GM18861 (cell line): ENCODE data around the gene TGDS.
"Not testable (repeated sequence)": the region's sequence is repeated elsewhere in the genome, so short reads cannot be mapped to it uniquely, and the experiment has no call there.

Source experiments
- ATAC-seq: cut with Tn5 transposase; IDR thresholded peaks from one replicate; pipeline ENCODE4 v1.9.1; 2021; ENCODE audit not compliant: unreplicated experiment

The TGDS gene

DNA sequence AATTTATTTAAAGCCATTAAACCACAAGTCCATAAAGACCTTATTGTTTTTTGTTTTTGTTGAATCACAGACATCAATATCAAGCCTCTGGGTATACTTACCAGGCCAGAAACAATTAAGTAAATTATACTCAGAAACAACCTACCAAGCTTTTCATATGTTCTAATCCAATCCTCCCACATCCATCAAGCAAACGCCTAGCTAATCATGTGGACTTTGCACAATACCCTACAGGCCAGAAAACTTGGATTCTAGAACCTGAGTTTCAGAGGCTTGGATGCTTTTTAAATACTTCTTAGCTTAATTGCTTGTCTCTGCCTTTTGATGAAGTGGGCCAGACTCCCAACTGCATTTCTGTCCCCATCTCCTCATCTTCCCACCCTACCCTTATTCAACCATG lies 39.9 kb downstream of the TGDS start:
- no peak for ATAC-seq

DNA sequence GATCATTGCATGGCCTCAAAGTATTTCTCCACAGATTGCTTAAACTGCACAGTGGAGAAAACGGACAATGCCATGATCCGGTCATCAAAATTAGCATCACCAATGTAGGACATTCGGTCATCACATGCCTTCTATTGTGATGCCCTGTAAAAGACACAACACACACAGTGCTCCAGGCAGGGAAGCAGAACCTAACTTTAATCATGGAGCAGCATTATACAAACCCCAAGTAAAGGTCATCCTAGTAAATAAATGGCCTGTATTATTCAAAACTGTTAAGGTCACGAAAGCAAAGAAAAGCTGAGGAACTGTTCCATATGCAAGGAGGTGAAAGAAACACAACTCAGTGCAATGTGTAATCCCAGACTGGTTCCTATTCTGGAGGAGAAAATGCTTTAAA lies 42.2 kb downstream of the TGDS start:
- no peak for ATAC-seq

DNA sequence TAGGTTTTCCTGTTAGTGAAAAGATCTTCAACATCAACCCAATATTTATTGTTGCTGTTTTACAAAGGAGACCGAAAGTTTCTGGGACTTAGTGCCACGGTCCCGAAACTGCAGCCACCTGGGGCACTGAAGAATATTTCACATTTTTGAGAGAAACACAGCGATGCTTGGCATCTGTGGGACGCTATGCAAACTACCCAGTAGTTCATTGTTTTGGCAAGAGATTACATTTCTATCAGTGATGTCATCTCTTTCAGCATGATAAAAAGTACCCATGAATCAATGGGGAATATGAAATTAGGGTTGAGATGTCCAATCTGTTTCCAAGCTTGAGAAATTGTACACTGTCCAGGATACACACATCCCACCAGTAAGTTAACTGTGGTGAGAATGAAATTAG lies 43.9 kb downstream of the TGDS start:
- no peak for ATAC-seq

DNA sequence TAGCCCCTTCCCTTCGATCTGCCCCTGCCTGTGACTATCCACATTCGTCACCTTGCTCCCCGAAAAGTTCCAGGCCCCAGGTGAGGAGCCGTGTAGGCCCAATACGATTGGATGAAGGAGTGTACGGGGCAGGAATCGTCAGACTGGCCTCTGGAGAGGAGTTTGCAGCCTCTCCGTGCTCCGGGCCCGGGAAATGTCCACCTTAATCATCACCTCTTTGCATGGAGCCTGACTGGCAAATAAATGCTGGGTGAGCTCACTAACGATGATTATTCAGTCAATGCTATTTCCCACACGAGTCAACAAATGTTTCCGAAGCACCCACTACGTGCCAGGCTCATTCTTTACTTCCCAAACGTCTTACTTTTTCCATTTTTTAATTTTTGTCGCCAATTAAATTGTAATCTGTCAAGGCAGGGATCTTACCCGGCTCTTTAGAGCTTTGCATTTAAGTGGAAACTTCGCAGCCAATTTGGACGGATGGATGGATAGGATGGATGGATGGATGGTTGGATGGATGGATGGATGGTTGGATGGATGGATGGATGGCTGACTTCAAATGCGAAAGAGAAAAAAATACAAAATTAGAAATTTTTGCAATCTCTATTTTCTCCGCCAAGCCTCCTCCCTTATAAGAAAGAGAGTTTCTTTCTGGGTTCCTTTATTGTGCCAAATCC lies 45.8 kb downstream of the TGDS start:
- peak; percentile 1 for ATAC-seq

DNA sequence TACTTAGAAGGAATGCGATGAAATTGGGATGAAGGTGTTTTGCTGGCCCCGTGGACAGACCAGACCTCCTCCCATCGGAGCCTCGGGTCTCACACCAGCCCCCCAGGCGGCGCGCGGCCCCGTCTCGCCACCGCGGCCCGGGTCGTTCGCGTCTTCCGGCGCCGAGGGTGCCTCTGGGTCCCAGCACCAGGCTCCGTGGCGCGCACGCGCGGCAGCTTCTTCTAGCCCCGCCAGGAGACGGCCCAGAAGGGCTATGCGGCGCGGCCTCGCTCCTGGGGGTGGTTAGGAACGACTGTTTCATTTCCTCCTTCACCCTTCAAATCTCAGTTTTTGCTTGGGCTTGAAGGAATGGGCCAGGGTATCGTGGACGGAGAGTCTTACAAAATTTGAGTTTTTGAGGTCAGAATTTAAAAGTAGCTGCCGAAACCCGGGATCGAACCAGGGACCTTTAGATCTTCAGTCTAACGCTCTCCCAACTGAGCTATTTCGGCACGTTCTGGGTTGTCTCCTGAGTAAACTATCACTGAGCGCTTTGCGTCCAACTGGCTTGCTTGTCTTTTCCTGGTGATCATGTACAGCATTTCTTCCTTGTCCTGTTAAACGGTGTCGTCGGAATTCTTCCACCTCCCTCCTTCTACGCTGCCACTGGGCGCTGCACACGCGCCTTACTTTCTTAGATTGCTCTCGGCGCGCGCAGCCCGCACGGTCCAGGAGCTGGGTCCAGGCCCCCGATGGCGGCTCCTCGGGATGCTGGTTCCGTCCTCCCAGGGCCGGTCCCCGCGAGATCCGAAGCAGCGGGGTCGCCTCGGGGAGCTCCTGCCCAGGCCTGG lies 46.5 kb downstream of the TGDS start:
- ATAC-seq: peak; percentile 84

DNA sequence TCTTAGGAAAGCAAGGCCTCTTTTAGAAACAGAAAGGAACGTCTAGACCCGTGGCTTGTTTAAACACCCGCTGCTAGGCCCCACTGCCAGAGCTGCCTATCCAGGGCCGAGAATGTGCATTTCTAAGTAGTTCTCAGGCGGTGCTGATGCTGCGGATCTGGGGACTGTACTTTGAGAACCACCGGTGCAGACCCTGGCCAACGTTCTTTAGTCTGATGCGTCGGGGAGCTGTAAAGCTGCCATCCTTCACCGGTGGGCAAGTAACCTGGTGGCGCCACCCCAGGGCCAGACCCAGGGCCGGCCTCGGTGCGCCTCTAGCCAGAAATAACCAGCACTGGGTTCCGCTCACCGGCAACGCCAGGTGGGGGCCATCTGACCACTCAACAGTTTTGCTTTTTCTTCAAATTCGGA lies 47.1 kb downstream of the TGDS start:
- peak; percentile 46 for ATAC-seq

DNA sequence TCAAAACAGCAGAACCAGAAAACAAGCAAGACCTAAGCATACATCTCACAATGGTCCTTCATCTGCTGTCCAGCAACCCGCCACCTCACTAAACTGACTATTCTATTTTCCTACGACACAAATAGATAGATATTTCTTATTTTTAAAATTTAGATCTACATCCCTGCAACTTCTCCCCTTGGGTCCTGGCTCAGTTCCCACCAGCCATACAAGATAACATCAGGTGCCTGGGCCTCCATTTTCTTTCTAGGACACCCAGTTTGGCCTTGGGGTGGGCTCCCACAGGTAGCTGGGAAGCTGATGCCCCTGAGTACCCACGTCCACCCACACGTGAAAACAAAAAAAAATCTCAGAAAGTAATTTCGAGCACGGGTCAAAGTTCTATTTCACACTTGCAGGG lies 47.6 kb downstream of the TGDS start:
- ATAC-seq: no peak

DNA sequence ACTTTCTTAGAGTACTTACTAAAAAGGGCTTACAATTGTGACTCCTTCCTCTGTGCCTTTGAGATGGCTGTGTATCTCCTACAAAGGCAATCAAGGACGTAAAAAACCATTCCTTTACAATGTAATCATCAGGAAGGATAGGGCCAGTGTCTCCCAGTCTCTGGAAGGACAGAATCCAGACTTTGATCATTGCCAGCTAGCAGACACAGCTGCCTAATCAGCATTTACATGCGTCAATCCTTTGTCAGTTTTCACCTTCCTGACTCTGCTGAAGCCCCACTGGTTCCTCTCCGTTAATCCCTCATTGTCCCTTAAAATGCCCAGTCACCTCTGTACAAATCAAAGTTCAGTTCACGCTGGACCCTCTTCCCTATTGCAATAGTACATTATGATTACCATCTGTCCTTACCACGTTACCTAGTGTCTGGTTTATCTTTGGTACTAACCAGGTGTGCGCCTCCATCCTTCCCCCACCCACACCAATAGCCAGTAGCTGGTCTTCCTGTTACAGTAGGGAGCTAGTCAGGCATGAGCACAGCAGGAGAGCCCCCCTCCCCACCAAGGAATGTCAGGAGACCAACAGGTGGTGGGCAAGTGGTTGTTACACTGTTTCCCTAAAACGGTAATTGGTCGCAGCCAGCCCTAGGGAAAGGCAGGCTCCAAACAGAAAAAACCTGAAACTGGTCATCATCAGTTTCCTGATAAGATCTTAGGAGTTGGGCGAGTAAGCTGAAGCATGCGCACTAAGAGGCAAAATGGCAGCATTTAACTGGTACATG lies 49.7 kb downstream of the TGDS start:
- no peak for ATAC-seq

DNA sequence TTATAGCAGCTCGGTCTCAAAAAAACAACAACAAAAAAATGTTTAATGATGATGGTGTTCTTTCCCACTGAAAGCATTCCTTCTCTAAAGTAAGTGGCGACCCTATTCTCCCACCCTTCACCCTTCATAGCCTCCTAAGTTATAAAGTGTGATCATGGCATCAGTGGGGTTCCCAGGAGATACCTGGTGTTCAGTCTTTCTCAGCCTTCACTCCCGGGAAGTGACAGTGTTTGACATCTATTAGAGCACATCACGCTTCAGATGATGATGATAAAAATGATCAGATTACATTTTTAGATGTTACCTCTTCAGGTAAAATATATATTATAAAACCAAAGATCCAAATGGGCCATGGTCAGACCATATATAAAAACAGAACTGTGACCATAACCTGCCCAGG lies 51.0 kb downstream of the TGDS start:
- ATAC-seq: no peak

DNA sequence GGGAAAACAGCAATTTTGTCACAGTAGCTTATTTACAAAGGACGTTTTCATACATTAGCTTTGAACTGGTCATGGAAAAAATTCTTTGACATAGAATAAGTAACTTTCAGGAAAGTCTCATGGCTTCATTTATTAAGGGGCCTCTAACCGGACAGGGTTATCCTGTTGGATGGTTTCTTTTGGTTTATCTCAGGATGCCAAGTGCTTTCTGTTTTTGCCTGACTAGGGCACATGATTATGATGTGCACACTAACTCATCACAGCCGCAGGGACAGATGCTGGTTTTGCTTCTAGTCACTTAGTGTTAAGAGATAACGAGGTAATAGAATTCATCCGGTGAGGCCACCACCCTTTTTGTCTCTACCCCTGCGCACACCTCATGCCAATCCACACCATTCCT lies 53.0 kb downstream of the TGDS start:
- no peak for ATAC-seq

DNA sequence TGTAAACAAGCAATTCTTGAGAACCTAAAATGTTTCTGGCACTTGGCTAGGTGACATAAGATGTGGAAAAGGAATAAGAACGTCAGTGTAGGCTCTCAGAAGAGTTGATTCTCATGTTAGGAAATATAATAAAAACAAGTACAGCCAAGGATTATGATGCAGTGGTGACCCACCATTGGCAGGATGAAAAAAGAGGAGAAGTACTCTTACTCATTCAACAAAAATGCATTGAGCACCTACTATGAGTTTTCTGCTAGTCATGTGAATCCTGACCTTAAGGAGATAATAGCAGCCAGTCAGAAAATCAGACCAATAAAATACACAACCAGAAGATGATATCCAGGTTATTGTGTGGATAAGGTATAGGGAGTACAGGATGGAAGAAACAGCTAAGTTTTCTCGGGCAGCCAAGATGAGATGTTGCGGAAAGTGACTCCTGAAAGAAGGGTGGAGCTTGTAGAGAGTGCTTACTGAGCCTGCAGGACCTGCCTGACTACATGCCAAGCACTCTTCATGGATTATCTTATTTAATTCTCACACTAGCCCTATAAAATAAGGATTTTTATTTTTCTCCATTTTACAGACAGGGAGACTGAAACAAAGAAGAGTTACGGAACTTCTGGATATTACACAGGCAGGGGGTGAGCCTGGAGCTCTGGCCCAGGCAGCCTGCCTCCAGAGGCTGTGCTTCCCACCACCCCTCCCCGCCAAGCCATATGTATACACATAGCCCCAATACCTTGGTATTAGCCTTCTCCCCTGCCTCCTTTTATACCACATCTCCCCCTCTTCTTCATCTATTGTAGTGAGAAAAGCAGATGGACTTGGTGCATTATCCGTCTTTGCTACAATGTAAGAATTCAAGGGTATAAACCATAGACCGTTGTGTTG lies 58.0 kb downstream of the TGDS start:
- no peak for ATAC-seq

DNA sequence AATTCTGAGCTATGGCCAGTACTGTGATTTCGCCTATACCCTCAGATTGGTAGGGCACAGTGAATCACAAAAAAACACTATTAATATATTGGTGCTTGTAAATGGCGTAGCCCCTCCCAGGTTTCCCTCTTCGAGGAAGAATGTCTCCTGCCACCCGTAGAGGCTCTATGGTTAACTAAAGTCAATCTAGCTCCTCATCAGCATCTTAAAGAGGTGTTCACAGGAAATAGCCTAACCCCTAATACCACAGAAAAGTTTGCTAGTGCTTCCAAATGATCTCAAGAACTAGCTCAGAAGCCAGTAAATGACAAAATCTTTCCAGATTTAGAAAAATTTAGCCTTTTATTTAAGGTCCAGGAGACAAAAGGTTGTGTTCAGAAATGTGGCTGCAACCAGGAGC lies 60.2 kb downstream of the TGDS start:
- ATAC-seq: no peak

DNA sequence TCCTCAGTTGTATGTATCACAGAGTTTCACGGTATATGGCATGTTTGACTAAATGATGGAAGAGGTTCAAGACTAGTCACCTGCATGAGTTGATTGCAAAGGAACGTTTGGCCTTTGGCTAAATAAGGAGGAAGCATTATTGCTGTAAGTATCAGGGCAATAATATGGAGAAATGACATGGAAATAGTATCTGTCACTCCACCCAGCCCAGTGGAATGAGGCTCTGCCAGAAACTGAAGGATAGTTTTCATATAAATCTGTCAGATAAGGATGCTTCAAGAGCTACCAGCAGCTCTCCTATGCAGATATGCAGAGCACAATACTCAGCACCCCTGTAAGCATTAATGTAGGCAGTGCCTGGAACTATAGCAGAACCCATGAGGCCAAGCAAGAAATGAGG lies 60.7 kb downstream of the TGDS start:
- no peak for ATAC-seq

DNA sequence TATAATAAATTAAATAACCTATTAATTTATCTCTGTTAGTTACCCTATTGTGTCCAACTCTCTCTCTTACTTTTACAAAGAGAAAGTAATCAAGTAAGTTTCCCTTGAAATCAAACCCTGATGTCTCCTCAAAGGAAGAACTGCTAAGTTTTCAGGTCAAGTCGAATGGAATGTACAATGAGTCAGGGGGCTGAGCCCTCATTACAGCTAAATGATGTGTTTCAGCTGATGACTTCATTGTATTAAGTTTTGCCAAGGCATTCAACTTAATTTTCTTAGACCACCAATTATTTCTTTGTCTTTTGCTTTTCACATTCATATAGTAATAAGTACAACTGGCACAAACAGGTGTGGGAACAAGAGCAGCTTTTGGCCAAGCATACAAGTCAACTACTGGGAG lies 61.8 kb downstream of the TGDS start:
- no peak for ATAC-seq

DNA sequence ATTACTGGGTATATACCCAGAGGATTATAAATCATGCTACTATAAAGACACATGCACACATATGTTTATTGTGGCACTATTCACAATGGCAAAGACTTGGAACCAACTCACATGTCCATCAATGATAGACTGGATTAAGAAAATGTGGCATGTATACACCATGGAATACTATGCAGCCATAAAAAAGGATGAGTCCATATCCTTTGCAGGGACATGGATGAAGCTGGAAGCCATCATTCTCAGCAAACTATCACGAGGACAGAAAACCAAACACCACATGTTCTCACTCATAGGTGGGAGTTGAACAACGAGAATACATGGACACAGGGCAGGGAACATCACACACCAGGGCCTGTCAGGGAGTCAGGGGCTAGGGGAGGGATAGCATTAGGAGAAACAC lies 63.7 kb downstream of the TGDS start:
- not testable (repeated sequence) for ATAC-seq

DNA sequence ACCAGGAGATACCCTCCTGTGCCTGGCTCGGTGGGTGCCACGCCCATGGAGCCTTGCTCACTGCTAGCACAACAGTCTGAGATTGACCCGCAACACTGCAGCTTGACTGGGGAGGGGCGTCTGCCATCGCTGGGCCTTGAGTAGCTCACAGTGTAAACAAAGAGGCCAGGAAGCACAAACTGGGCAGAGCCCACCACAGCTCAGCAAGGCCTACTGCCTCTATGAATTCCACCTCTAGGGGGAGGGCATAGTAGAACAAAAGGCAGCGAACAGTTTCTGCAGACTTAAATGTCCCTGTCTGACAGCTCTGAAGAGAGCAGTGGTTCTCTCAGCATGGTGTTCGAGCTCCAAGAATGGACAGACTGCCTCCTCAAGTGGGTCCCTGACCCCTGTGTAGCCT lies 69.0 kb downstream of the TGDS start:
- not testable (repeated sequence) for ATAC-seq

DNA sequence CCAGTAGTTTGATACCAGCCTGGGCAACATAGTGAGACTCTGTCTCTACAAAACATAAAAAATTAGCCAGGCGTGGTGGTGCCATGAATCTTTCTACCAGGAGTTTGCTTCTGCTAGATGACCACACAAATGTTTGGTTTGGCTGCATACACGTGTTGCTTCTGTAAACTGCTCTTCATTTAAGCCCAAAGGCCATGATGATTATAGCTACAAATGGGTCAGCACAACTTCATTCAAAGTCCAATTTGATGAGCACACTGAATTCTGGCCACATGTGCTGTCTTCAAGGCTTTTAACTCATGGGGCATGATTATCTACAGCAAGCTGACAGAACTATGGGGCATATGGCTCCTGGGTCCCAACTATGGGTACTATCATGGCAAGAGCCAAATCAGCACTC lies 70.2 kb downstream of the TGDS start:
- ATAC-seq: no peak

DNA sequence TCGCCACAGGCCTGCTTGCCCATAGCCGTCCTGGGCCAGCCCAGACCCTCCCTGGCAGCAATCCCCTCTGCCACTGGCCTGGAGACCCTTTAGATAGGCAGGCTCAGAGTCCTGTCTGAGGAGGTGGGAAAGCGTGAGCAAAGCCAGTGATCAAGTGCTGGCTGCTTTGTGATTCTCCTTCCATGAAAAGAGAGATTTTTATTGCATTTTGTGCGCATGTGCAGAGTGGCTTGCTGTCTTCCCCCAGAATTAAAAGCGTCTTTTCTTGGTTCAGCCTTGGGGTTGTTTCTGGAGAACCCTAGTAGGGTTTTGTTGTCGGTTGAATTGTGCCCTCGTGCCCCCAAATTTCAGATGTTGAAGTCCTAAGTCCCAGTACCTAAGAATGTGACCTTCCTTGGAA lies 71.5 kb downstream of the TGDS start:
- no peak for ATAC-seq
